Activated gamma-delta T cell treated with Interleukin-2 at 50 U/mL for 16 hours (primary cell): Measurements from ENCODE around the gene PEPD.
"Not testable (repeated sequence)": the region's sequence is repeated elsewhere in the genome, so short reads cannot be mapped to it uniquely, and the experiment has no call there.

Source experiments
- DNase-seq: peaks from one replicate; pipeline ENCODE4 v3.0.0-alpha.2; 2020

The PEPD gene

DNA sequence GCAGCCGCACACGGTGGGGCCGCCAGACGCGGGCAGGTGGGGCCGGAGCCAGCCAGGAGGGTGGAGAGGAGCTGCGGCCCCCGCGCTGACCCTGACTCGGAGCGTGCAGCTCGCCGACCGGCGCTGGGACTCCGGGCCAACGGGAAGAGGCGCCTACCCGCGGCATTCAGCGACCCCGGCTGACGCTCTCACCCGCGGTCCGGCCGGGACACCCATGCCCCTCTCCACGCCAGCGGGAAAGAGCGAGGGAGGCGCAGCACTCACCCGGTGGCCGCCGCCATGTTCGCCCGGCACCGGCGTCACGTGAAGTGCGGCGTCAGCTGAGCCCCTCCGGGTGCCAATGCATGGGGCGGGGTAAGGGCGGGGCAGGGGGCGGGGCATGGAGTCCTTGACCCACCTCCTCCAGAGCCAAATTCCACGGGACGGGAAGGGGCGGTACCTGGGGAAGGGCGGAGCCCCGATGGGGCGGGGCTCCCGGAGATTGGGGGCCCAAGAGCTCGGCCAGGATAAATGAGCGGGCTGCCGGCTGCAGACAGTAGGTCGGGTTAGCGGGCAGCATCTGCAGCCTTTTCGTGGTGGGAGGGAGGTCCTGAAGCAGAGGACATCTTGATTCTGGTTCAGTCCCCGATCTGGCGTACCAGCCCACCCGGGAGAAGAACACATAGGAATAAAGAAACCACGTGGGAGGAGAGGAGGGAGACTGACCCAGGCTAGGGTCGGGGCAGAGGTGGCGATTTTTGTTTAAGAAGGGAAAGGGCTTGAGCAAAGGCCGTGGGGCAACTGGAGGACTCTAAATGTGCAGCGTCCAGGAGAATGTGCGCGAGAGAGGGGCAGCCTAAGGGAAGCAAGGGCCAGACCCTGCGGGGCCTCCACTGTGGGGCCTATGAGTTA, at the start of gene PEPD:
PEPD (minus strand) TSS at position 312 of the 891 bp plus-strand sequence; CDS start at position 281, 31 bp downstream.
- peak; percentile 74 for DNase-seq

DNA sequence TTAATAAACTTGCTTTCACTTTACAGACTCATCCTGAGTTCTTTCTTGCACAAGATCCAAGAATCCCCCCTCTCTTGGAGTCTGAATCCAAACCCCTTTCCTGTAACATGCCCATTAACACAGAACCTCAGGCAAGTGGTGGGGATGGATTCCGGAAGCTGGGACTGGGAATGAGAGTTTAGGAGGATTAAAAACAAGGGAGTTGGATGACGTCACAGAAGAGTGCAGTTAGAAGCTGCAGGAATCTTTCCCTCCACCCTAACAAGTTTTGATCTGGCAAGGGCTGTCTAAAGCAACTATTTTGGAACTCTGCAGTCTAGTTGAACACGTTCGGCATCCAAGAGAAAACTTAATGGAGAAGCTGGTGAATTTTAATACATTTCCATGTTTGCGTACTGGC, 48.2 kb upstream of the PEPD start:
- DNase-seq: no peak

DNA sequence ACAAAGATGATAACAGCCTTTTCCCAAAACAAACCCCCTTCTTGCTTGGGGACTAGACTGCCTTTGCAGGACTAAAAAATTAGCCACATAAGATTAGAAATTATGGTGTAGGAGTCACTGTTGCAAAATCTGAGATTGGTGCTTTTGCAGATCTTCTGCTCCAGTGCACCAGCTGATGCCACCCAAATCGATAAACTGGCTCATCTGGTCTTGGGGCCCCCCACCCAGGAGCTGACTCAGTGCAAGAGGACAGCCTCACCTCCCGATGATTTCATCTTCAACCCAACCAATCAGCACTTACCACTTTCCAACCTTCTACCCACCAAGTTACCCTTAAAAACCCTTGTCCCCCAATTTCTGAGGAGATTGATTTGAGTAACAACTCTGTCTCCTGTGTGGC, 47.1 kb upstream of the PEPD start:
- DNase-seq: no peak

- no peak for DNase-seq
Measured at GRCh38 chr19:33564836-33565338, 43.3 kb upstream of the PEPD start.

GRCh38 chr19:33562636-33563035, 41.0 kb upstream of the PEPD start:
- no peak for DNase-seq

- not testable (repeated sequence) for DNase-seq
Measured at GRCh38 chr19:33561666-33562065, 40.1 kb upstream of the PEPD start.

GRCh38 chr19:33561261-33561660, 39.7 kb upstream of the PEPD start:
- no peak for DNase-seq

DNA sequence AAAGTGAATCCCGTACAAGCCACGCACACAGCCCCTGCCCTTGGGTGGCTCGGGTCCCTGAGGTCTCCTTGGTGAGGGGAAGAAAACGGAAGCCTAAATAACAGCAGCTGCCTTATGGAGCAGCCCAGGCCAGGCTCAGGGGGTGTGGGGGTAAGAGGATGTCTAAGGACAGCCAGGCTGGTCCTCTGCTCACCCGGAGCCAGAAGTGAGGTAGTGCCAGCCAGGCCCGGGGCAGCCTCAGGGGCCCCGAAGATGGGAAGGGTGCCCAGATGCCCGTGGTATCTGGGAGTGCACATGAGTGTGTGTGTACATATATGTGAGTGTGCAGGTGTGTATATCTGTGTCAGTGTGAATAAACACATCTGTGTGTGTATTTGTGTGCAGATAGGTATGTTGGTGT, 38.4 kb upstream of the PEPD start:
- no peak for DNase-seq

DNA sequence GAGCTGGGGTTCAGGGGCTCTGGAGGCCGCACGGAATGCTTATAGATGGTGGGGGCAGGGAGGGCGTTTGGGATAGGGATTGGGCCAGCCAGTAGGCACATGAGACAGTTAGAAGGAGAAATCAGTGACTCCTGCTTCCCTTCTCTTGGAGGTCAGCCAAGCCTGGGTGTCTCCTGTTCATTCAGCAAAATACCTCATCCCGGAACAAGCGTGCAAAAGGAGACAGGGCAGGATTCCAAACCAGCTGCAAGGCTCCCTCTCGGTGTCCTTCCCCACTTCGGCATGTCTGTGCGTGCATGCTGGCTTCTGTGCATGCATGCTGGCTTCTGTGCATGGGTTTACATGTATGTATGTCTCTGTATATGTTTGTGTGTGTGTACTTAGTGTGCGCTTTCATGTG, 37.3 kb upstream of the PEPD start:
- DNase-seq: no peak

- no peak for DNase-seq
Measured at GRCh38 chr19:33558151-33558550, 36.6 kb upstream of the PEPD start.

- DNase-seq: no peak
Measured at GRCh38 chr19:33557720-33558119, 36.1 kb upstream of the PEPD start.

DNA sequence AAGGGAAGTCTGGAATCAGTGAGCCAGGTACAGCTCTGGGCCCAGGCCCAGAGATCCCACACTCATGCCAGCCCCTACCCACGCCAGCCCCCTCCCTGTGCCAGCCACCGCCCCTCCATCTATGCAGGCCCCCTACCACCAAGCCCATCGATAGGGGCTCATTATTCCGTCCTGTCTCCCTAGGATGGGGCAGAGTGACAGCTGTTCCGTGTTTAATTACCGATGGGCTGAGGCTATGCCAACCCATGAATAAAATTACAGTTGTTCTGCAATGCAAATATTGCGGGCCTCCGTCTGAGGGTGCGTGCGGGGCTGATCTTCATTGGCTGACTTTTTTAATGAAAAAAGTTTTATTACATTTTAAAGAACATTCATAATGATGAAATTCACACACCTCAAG, 35.6 kb upstream of the PEPD start:
- no peak for DNase-seq

GRCh38 chr19:33556261-33556660, 34.7 kb upstream of the PEPD start:
- no peak for DNase-seq

DNA sequence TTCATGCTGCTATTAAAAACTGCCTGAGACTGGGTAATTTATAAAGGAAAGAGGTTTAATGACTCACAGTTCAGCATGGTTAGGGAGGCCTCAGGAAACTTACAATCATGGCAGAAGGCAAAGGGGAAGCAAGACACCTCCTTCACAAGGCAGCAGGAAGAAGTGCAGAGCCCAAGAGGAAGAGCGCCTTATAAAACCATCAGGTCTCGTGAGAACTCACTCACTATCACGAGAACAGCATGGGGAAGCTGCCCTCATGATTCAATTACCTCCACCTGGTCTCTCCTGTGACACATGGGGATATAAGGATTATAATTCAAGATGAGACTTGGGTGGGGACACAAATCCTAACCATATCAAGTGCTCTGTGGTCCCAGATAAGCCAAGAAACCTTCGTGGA, 34.1 kb upstream of the PEPD start:
- not testable (repeated sequence) for DNase-seq

- DNase-seq: no peak
Measured at GRCh38 chr19:33554821-33555220, 33.2 kb upstream of the PEPD start.

- DNase-seq: no peak
Measured at GRCh38 chr19:33554391-33554790, 32.8 kb upstream of the PEPD start.

DNA sequence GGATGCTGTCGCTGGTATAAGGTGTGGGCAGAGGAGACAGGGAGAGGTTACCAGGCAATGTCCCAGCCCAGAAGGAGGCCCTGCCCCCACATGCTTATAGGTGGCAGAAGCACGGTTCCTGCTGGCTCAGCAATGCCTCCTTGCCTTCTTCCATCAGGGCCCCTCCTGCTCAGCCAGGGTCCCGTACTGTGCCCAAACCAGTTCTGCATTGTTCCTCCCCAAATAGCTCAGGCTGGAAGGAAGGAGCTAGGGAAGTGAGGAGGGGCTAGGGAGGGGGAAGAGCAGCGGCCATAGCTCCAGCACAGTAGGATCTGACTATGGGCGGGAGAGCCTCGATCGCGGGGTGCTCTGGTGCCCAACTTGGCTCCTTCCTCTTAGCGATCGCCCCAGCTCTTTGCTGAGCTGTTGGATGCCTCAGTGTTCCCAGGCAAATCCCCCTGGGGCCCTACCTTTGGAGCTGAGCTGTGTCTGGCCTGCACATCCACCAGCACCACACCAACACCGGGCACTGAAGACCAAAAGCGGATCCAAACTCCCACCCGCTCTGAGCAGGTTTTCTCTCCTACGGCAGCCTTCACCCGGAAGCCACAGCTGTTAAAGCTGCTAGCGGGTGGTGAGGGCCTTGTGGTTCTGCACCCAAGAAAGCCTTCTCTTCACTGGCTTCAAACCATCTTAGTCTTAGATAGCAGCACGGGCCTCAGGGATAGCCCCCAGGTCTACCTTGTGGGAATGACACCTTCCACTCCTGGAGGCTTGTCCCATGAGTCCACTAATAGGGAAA, 32.1 kb upstream of the PEPD start:
- DNase-seq: no peak

GRCh38 chr19:33552928-33553279, 31.3 kb upstream of the PEPD start:
- DNase-seq: no peak

GRCh38 chr19:33552191-33552927, 30.8 kb upstream of the PEPD start:
- no peak for DNase-seq

- DNase-seq: no peak
Measured at GRCh38 chr19:33551676-33552075, 30.1 kb upstream of the PEPD start.

- DNase-seq: no peak
Measured at GRCh38 chr19:33550768-33551167, 29.2 kb upstream of the PEPD start.

DNA sequence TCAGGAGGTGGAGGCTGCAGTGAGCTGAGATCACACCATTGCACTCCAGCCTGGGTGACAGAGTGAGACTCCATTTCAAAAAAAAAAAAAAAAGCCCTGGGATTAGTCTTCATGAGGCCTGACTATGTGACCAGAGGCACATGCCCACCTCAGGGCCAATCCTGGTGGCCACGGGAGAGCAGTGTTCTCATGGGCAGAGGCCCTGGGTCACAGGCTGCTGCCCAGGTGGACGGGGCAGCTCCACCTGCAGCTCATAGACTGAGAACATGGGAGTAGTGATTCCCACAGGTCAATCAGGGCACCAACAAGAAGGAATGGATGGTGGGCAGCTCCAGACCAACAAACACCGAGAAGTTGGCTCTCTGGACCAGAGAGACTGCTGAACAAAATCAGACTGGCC, 26.1 kb upstream of the PEPD start:
- DNase-seq: no peak

GRCh38 chr19:33546656-33547055, 25.1 kb upstream of the PEPD start:
- no peak for DNase-seq
